Ishikawa (cell line): ENCODE data around the gene RPL27A.

Source experiments
- CEBPB ChIP-seq: IDR thresholded peaks from 2 replicates; pipeline ENCODE4 v1.6.1; 2012
- CREB1 ChIP-seq: IDR thresholded peaks from 2 replicates; pipeline ENCODE4 v1.6.1; 2012; ENCODE audit warnings: low read depth
- EP300 ChIP-seq: IDR thresholded peaks from 2 replicates; pipeline ENCODE4 v1.6.1; 2012; ENCODE audit warnings: borderline replicate concordance
- RAD21 ChIP-seq: IDR thresholded peaks from 2 replicates; pipeline ENCODE4 v1.6.1; 2012; ENCODE audit warnings: low read depth
- TAF1 ChIP-seq: IDR thresholded peaks from 2 replicates; pipeline ENCODE4 v1.6.1; 2012; ENCODE audit warnings: low read depth, mild to moderate bottlenecking
- TCF12 ChIP-seq: IDR thresholded peaks from 2 replicates; pipeline ENCODE4 v1.6.1; 2012; ENCODE audit warnings: low read depth
- USF1 ChIP-seq: IDR thresholded peaks from 2 replicates; pipeline ENCODE4 v1.6.1; 2012
- TF ChIP-seq, protein P1 (sequence below): IDR thresholded peaks from 2 replicates; pipeline ENCODE4 v1.6.1; 2012

- TF ChIP-seq EP300 (no peak), CEBPB (no peak), TAF1 (no peak), USF1 (no peak), CREB1 (no peak), RAD21 (no peak), TCF12 (no peak)
- TF ChIP-seq, protein P1, sequence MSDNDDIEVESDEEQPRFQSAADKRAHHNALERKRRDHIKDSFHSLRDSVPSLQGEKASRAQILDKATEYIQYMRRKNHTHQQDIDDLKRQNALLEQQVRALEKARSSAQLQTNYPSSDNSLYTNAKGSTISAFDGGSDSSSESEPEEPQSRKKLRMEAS = no peak
Measured at GRCh38 chr11:8676458-8676857, 6.1 kb upstream of the RPL27A start.
